ENCODE results near the gene SLC25A52.
"Not testable (repeated sequence)": the region's sequence is repeated elsewhere in the genome, so short reads cannot be mapped to it uniquely, and the experiment has no call there.

SLC25A52 gene

GRCh38 chr18:31739651-31740050 lies 21.0 kb downstream of the SLC25A52 start:
- DNase-seq, result no peak

DNA sequence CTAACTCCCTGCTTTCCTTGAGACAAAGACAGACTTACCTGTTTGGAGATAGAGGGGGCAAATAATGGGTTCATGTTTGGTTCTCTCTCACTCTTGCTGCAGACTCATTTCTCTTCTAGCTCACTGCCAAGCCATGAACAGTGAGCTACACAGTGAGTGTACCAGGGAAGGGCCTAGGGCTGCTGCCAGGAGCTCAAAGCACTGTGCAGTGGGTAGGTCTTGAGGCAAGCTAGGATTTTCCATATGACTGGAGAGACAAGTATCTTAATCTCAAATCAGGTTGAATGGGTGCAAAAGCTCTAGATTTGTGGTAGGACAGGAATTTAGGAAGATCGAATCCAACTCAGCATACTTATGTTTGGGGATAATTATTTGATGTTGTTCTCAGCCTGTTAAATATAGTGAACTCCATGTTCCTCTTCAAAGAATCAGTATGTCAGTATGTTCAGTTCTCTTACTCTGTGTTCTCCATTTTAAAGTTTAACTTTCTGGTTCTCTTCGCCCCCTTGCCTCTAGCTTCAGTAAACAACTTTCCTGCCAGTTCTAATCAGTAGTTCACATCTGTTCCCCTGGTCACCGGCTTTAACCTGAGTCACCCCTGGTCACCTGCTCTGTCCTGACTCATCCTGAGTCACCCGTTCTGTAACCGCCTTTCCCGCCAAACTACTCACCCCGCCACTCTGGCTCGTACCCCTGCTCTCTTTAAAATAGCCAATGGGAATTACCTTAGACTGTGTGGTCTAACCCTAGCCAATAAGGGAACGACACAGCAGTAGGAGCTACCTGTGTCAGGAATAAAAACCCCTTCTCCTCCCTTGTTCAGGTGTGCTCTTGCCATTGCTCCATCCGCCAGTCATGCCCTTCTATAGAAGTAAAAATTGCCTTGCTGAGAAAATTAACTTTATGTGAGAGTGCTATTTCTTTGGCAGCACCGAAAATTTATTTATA lies 21.9 kb downstream of the SLC25A52 start:
- no peak for DNase-seq

DNA sequence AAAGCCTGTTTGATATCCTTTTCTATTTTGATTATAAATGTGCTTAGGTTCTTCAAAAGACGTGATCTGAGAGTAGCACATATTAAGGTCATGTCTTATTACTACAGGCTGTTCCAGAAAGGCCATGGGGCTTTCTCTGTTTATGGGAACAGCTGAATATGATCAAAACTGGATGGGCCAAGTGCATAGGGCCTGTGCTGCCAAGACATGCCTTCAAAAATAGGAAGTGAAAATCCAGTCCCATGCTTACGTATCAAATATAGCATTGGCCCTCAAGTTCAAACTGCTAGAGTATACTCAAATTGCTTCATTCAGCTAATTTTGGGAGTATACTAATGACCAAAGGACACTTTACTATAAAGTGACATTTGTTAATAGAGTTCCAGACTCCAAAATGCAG lies 24.1 kb downstream of the SLC25A52 start:
- no peak for DNase-seq

DNA sequence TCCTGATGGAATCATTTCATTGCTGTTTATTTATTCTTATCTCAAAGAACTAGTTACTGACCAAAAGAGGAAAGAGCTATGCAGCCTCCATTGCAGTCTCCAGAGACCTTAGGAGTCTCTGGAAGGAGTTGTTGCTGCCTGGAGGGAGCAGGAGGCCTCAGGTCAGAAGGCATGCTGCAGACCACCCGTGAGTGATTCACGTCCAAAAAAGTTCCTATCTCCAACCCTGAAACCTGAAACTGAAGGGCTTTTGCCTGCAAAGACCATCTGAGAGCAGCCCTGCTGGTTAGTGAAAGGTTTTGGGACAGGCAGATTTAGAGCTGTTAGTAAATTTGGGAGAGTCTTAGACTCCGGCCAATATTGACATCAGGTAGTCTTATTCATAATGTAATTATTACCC lies 29.1 kb downstream of the SLC25A52 start:
- DNase-seq, result no peak

GRCh38 chr18:31729196-31729595 lies 31.5 kb downstream of the SLC25A52 start:
- not testable (repeated sequence) for DNase-seq

- DNase-seq, result peak; percentile 12
These were observed 36.5 kb downstream of the SLC25A52 start for GRCh38 chr18:31723990-31724711.

- DNase-seq, result no peak
These were observed 37.1 kb downstream of the SLC25A52 start for GRCh38 chr18:31723639-31723989.

DNA sequence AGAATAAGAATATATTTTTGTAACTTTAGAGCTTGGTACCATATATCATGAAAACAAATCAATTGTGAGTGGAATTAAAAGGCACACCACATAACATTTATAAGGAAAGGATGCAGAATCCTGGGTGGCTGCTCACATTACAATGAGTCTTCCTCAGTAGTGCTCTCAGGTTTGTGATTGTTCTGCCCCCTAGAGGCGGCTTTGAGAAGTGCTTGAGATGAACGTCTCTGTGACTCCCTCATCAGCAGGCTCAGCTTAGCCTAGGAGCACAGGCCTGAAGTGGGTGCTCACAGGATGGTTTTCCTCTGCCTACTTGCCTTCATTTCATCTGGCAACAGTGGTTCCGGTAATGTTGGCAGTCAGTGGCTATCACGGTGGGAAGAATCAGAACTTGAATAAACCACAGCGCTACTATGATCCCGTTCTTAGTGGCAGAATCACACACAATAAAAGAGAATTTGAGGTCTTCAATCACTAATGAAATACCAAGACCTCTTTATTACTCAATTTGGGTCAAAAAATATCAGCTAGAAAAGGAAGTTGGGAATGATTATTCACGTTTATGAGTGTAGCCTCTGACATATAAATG lies 38.2 kb downstream of the SLC25A52 start:
- DNase-seq, result peak; percentile 84

- no peak for DNase-seq
These were observed 39.1 kb downstream of the SLC25A52 start for GRCh38 chr18:31721601-31722000.

GRCh38 chr18:31720867-31721266 lies 39.8 kb downstream of the SLC25A52 start:
- DNase-seq, result no peak

DNA sequence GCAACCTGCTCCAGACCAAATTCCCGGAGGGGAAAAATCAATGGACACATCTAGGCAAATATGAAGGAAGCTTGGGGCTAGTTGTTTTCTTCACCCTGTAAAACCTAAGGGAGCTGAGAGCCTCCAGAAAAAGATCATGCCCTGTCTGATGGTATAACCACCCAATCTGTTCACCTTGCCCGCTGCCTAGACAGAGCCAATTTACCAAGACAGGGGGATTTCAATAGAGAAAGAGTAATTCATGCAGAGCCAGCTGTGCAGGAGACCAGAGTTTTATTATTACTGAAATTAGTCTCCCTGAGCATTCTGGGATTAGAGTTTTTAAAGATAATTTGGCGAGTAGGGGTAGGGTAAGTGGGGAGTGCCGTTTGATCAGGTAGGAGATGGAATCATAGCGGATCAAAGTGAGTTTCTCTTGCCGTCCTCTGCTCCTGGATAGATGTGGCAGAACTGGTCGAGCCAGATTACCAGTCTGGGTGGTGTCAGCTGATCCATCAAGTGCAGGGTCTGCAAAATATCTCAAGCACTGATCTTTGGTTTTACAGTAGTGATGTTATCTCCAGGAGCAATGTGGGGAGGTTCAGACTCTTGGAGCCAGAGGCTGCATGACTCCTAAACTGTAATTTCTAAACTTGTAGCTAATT lies 41.2 kb downstream of the SLC25A52 start:
- no peak for DNase-seq

GRCh38 chr18:31718386-31718785 lies 42.3 kb downstream of the SLC25A52 start:
- no peak for DNase-seq

DNA sequence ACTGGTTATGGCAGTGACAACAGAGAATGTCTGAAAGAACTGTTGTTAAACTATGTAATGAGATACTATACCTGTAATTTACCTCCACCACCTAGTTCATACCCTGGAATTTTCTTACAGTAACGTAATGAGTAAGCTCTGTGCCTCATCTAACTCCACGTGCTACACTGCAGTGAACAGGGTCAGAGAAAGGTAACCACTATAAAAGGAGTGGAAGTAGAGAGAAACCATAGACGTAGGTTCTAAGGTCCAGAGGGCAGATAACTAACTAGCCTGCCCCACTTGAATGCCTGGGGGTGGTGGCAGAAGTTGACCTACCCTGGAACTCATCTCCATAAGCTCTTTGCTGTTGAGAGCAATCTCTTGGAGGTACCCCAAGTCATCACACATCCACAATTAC lies 44.3 kb downstream of the SLC25A52 start:
- DNase-seq, result no peak

DNA sequence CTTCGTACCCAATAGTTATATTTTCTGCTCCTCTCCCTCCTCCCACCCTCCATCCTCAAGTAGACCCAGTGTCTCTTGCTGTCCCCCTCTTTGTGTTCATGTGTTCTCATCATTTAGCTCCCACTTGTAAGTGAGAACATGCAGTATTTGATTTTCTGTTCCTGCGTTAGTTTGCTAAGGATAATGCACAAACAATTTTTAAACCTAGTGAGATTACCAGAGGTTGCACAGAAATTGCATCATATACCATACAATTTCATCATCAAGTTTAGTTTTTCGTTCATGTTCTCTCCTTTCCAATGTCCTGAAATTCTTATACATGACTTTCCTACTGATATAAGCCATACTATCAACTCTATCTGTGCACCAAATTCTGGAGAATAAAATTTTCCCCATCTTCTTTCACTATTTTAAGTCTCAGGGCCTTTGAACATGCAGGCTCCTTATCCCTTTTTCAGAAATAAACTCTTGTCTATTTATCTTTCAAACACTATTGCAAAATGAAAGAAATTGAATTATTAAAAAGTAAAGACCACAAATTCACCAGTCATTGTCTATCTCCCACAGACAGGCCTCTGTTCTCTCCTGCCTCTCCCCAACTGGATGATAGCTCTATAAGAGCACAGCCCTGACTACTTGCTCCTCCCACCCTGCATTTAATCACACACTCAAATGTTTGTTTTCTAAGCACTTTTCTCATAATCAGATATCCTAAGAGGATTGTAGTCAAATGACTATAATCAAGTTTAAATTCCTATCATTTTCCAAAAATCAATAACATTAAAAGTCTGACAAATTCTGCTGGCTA lies 49.1 kb downstream of the SLC25A52 start:
- DNase-seq, result no peak

DNA sequence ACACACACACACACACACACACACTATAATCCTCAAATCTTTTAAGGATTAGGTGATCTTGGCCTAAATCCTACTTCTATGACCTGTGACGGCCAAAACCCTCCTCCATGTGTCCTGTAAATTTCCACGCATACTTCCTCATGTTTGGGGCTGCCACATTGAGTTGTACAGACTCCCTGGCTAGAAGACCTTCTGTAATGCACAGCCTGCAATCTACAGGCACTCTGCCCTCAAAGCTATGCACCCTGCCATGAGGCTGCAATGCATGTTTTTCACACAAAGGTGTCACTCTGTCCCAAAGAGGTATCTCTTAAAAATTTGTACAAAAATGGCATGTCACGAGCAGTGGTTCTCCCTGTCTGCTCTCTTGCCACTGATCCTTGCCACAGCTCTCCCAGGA lies 49.9 kb downstream of the SLC25A52 start:
- no peak for DNase-seq

Data from stimulated activated CD4-positive, alpha-beta T cell treated with anti-CD3 and anti-CD28 coated beads, Interleukin-15, amount 100 ng/mL, for 24 hours (primary cell).